Karpas-422 (cell line): Measurements from ENCODE around the gene KRT73. TPM values are rescaled to one million over a fixed set of nuclear protein-coding genes. Genes with fewer than 3 reads are reported as not detected.

Experiments
- DNase-seq: peaks from one replicate; pipeline ENCODE4 v3.0.0-alpha.2; 2015
- H2AFZ ChIP-seq: fragments of 200-600 bp; sonication (generic); 2 replicates; pipeline ENCODE4 v1.6.1; 2014; ENCODE audit warnings: antibody characterized with exemption, low read length, mixed read lengths
- H3K27ac ChIP-seq: fragments of 200-600 bp; sonication (generic); 2 replicates; pipeline ENCODE4 v1.5.1; 2014; ENCODE audit warnings: mild to moderate bottlenecking, low read length, moderate library complexity
- H3K27me3 ChIP-seq: fragments of 200-600 bp; sonication (generic); 2 replicates; pipeline ENCODE4 v1.6.1; 2014; ENCODE audit warnings: low read length, mixed read lengths
- H3K36me3 ChIP-seq: fragments of 200-600 bp; sonication (generic); 2 replicates; pipeline ENCODE4 v1.6.1; 2014; ENCODE audit warnings: low read length, mixed read lengths; ENCODE audit not compliant: insufficient read depth
- H3K4me1 ChIP-seq: fragments of 200-600 bp; sonication (generic); 2 replicates; pipeline ENCODE4 v1.6.1; 2014; ENCODE audit warnings: mild to moderate bottlenecking, low read length, mixed read lengths
- H3K4me2 ChIP-seq: fragments of 200-600 bp; sonication (generic); 2 replicates; pipeline ENCODE4 v1.6.1; 2014; ENCODE audit warnings: low read length, low read depth, mild to moderate bottlenecking; ENCODE audit not compliant: poor library complexity, severe bottlenecking
- H3K4me3 ChIP-seq: fragments of 200-600 bp; sonication (generic); 2 replicates; pipeline ENCODE4 v1.5.1; 2014; ENCODE audit warnings: mild to moderate bottlenecking, antibody characterized with exemption, low read length, mixed read lengths
- H3K79me2 ChIP-seq: fragments of 200-600 bp; sonication (generic); 2 replicates; pipeline ENCODE4 v1.6.1; 2014; ENCODE audit warnings: mild to moderate bottlenecking, low read length, mixed read lengths
- H3K9ac ChIP-seq: fragments of 200-600 bp; sonication (generic); 2 replicates; pipeline ENCODE4 v1.6.0; 2014; ENCODE audit warnings: low read length
- H3K9me2 ChIP-seq: fragments of 200-600 bp; sonication (generic), shearing (Covaris generic); replicated peaks from 2 replicates; pipeline ENCODE4 v1.6.0; 2014; ENCODE audit warnings: mild to moderate bottlenecking, low read length, moderate library complexity; ENCODE audit not compliant: insufficient read depth
- H3K9me3 ChIP-seq: fragments of 300-700, 200-600 bp; sonication (generic); 2 replicates; pipeline ENCODE4 v1.6.1; 2014; ENCODE audit warnings: low read length, mixed read lengths
- H4K20me1 ChIP-seq: fragments of 200-600 bp; sonication (generic); 2 replicates; pipeline ENCODE4 v1.6.1; 2014; ENCODE audit warnings: mild to moderate bottlenecking, antibody characterized with exemption, low read length, low read depth; ENCODE audit not compliant: insufficient read depth
- total RNA-seq: library from RNA; depleted of rRNA; stranded (reverse); fragments of >200 nt; shearing (Covaris generic); gene quantifications from 2 replicates; pipeline ENCODE4 v1.2.3, GENCODE V29; 2014; ENCODE audit warnings: low replicate concordance

Gene KRT73
- total RNA-seq, 1 experiment from 2014 or later = not detected

- H3K9me2 ChIP-seq = no peaks in the 10 kb centered on the region
- H3K4me2 ChIP-seq = no peak overlapping the region
- no peaks in the 10 kb centered on the region for H4K20me1 ChIP-seq
- H3K4me3 ChIP-seq = no peak overlapping the region
- H3K9ac ChIP-seq = no peak overlapping the region
- H3K27me3 ChIP-seq = no peaks in the 10 kb centered on the region
- H2AFZ ChIP-seq = no peak overlapping the region
- no peak overlapping the region for H3K27ac ChIP-seq
- H3K79me2 ChIP-seq = no peaks in the 10 kb centered on the region
- H3K36me3 ChIP-seq = no peaks in the 10 kb centered on the region
- DNase-seq = no peak
- H3K4me1 ChIP-seq = no peaks in the 10 kb centered on the region
- H3K9me3 ChIP-seq = no peaks in the 10 kb centered on the region
Measured at GRCh38 chr12:52660934-52661499, 42.7 kb upstream of the KRT73 start.

- Histone ChIP-seq H4K20me1 (no peaks in the 10 kb centered on the region), H3K27me3 (no peaks in the 10 kb centered on the region), H3K9ac (no peak overlapping the region), H3K79me2 (no peaks in the 10 kb centered on the region), H3K4me2 (no peak overlapping the region), H3K36me3 (no peaks in the 10 kb centered on the region), H3K27ac (no peak overlapping the region), H3K4me3 (no peak overlapping the region), H3K9me2 (no peaks in the 10 kb centered on the region), H3K4me1 (no peaks in the 10 kb centered on the region), H2AFZ (no peak overlapping the region), H3K9me3 (no peaks in the 10 kb centered on the region)
- no peak for DNase-seq
Measured at GRCh38 chr12:52659951-52660350, 41.6 kb upstream of the KRT73 start.

GRCh38 chr12:52659395-52659794 is 41.0 kb upstream of the KRT73 start:
- Histone ChIP-seq H3K9me3 (no peaks in the 10 kb centered on the region), H3K9ac (no peak overlapping the region), H4K20me1 (no peaks in the 10 kb centered on the region), H3K27me3 (no peaks in the 10 kb centered on the region), H3K79me2 (no peaks in the 10 kb centered on the region), H3K27ac (no peak overlapping the region), H2AFZ (no peak overlapping the region), H3K9me2 (no peaks in the 10 kb centered on the region), H3K4me2 (no peak overlapping the region), H3K36me3 (no peaks in the 10 kb centered on the region), H3K4me3 (no peak overlapping the region), H3K4me1 (no peaks in the 10 kb centered on the region)
- DNase-seq = no peak

- DNase-seq = no peak
- Histone ChIP-seq H3K27ac (no peak overlapping the region), H3K9me3 (no peaks in the 10 kb centered on the region), H3K4me3 (no peak overlapping the region), H3K27me3 (no peaks in the 10 kb centered on the region), H3K9ac (no peak overlapping the region), H2AFZ (no peak overlapping the region), H3K4me2 (no peak overlapping the region), H3K9me2 (no peaks in the 10 kb centered on the region), H4K20me1 (no peaks in the 10 kb centered on the region), H3K79me2 (no peaks in the 10 kb centered on the region), H3K36me3 (no peaks in the 10 kb centered on the region), H3K4me1 (no peaks in the 10 kb centered on the region)
Measured at GRCh38 chr12:52658196-52658595, 39.8 kb upstream of the KRT73 start.

- Histone ChIP-seq H3K9ac (no peak overlapping the region), H2AFZ (no peak overlapping the region), H3K9me2 (no peaks in the 10 kb centered on the region), H3K4me2 (no peak overlapping the region), H3K36me3 (no peaks in the 10 kb centered on the region), H4K20me1 (no peaks in the 10 kb centered on the region), H3K79me2 (no peaks in the 10 kb centered on the region), H3K27ac (no peak overlapping the region), H3K4me3 (no peak overlapping the region), H3K9me3 (no peaks in the 10 kb centered on the region), H3K27me3 (no peaks in the 10 kb centered on the region), H3K4me1 (no peaks in the 10 kb centered on the region)
- DNase-seq = no peak
Measured at GRCh38 chr12:52657250-52657902, 39.0 kb upstream of the KRT73 start.

- Histone ChIP-seq H3K4me3 (no peak overlapping the region), H3K4me1 (no peaks in the 10 kb centered on the region), H3K27me3 (no peaks in the 10 kb centered on the region), H3K4me2 (no peak overlapping the region), H3K9me2 (no peaks in the 10 kb centered on the region), H3K79me2 (no peaks in the 10 kb centered on the region), H3K36me3 (no peaks in the 10 kb centered on the region), H2AFZ (no peak overlapping the region), H3K9me3 (no peaks in the 10 kb centered on the region), H3K27ac (no peak overlapping the region), H3K9ac (no peak overlapping the region), H4K20me1 (no peaks in the 10 kb centered on the region)
- DNase-seq = no peak
Measured at GRCh38 chr12:52656616-52657015, 38.3 kb upstream of the KRT73 start.

GRCh38 chr12:52655720-52656124 is 37.4 kb upstream of the KRT73 start:
- no peaks in the 10 kb centered on the region for H3K9me3 ChIP-seq
- no peaks in the 10 kb centered on the region for H3K36me3 ChIP-seq
- no peak overlapping the region for H3K4me2 ChIP-seq
- no peak overlapping the region for H2AFZ ChIP-seq
- H3K4me3 ChIP-seq = no peak overlapping the region
- H3K79me2 ChIP-seq = no peaks in the 10 kb centered on the region
- no peaks in the 10 kb centered on the region for H3K4me1 ChIP-seq
- H3K27ac ChIP-seq = no peak overlapping the region
- no peaks in the 10 kb centered on the region for H4K20me1 ChIP-seq
- DNase-seq = no peak
- H3K9ac ChIP-seq = no peak overlapping the region
- H3K9me2 ChIP-seq = no peaks in the 10 kb centered on the region
- H3K27me3 ChIP-seq = no peaks in the 10 kb centered on the region

- Histone ChIP-seq H3K79me2 (no peaks in the 10 kb centered on the region), H4K20me1 (no peaks in the 10 kb centered on the region), H3K9me3 (no peaks in the 10 kb centered on the region), H3K27ac (no peak overlapping the region), H3K4me1 (no peaks in the 10 kb centered on the region), H2AFZ (no peak overlapping the region), H3K9me2 (no peaks in the 10 kb centered on the region), H3K4me2 (no peak overlapping the region), H3K36me3 (no peaks in the 10 kb centered on the region), H3K27me3 (no peaks in the 10 kb centered on the region), H3K9ac (no peak overlapping the region), H3K4me3 (no peak overlapping the region)
- DNase-seq = no peak
Measured at GRCh38 chr12:52655251-52655650, 36.9 kb upstream of the KRT73 start.
